ENCODE data around the gene ENO2. TPM values are rescaled to one million over a fixed set of nuclear protein-coding genes. Genes with fewer than 3 reads are reported as not detected.
A peak's percentile ranks its signal among the peaks of the same experiment; 100 is the strongest.

ENO2 gene
- total and polyA plus RNA-seq, 2 experiments from 2014 or later: 43.5 to 53.5 TPM

- H3K4me3 ChIP-seq: no peak overlapping the region
- TF ChIP-seq ZNF331 (CRISPR knock-in tag; IDR thresholded peaks at IDR 0.05; ENCODE audit: low read depth) (no peak), STAT1 (IDR thresholded peaks at IDR 0.05; ENCODE audit: unreplicated experiment) (no peak), CREB1 (CRISPR knock-in tag; IDR thresholded peaks at IDR 0.05; ENCODE audit: low read depth) (no peak), NANOG (IDR thresholded peaks at IDR 0.05; ENCODE audit: borderline replicate concordance) (no peak), CTCF (conservative IDR thresholded peaks at IDR 0.05; ENCODE audit: low read depth in 2 of 2) (no peak), ETS1 (IDR thresholded peaks at IDR 0.05) (no peak), POLR2AphosphoS5 (IDR thresholded peaks at IDR 0.05; ENCODE audit: low read depth) (no peak)
- no peak overlapping the region for H2AFZ ChIP-seq
- Mint-ChIP-seq H3K27ac (no peak overlapping the region; the same call in 1 of the 2 replicates), H3K4me3 (no peak overlapping the region), H3K36me3 (ENCODE audit: low read depth) (peaks cover 41% of the 10 kb centered on the region), H3K27me3 (ENCODE audit: insufficient read depth, low read depth, poor library complexity) (peaks cover 59% of the 10 kb centered on the region), H3K9me3 (peaks cover 6% of the 10 kb centered on the region; the same call in 2 of the 3 replicates), H3K4me1 (peaks cover 60% of the 10 kb centered on the region)
- H3K79me2 ChIP-seq (replicated peaks; ENCODE audit: insufficient read depth): 0 out of 2 replicates have a peak, but pooled peaks cover 10% of the 10 kb centered on the region
- no peak overlapping the region for H3K27ac ChIP-seq (ENCODE audit: low read depth)
- ATAC-seq (no peak), DNase-seq (ENCODE audit: low spot score) (no peak)
- no peaks in the 10 kb centered on the region for H3K9me2 ChIP-seq (ENCODE audit: insufficient read depth)
- peaks cover 25% of the 10 kb centered on the region for H3K4me1 ChIP-seq (ENCODE audit: insufficient read depth)
- H4K20me1 ChIP-seq (replicated peaks; ENCODE audit: insufficient read depth): no peaks in the 10 kb centered on the region; the same call in 1 of the 2 replicates
- H3F3A ChIP-seq (replicated peaks; ENCODE audit: low read depth): peaks cover 40% of the 10 kb centered on the region
- no peaks in the 10 kb centered on the region for H3K36me3 ChIP-seq (ENCODE audit: insufficient read depth)
- H3K4me2 ChIP-seq: no peak overlapping the region
- no peaks in the 10 kb centered on the region for H3K27me3 ChIP-seq (ENCODE audit: insufficient read depth)
Observed at GRCh38 chr12:6941267-6941666, 26.9 kb downstream of the ENO2 start.

- DNase-seq (ENCODE audit: low spot score) (no peak), ATAC-seq (no peak)
- Histone ChIP-seq H3F3A (replicated peaks; ENCODE audit: low read depth) (peaks cover 36% of the 10 kb centered on the region), H3K27me3 (ENCODE audit: insufficient read depth) (no peaks in the 10 kb centered on the region), H3K36me3 (ENCODE audit: insufficient read depth) (no peaks in the 10 kb centered on the region), H3K4me2 (no peak overlapping the region), H3K27ac (ENCODE audit: low read depth) (0 out of 2 replicates have a peak overlapping the region, but pooled peaks have one; percentile 7), H3K79me2 (replicated peaks; ENCODE audit: insufficient read depth) (0 out of 2 replicates have a peak, but pooled peaks cover 10% of the 10 kb centered on the region), H2AFZ (no peak overlapping the region), H3K4me3 (no peak overlapping the region), H4K20me1 (replicated peaks; ENCODE audit: insufficient read depth) (no peaks in the 10 kb centered on the region; the same call in 1 of the 2 replicates), H3K9me2 (ENCODE audit: insufficient read depth) (no peaks in the 10 kb centered on the region), H3K4me1 (ENCODE audit: insufficient read depth) (peaks cover 25% of the 10 kb centered on the region)
- no peak overlapping the region; the same call in 1 of the 2 replicates for H3K27ac Mint-ChIP-seq
- TF ChIP-seq REST (IDR thresholded peaks at IDR 0.05; ENCODE audit: unreplicated experiment): no peak
- no peak for TF ChIP-seq CTCF (conservative IDR thresholded peaks at IDR 0.05; ENCODE audit: low read depth in 2 of 2)
- peaks cover 36% of the 10 kb centered on the region for H3K36me3 Mint-ChIP-seq (ENCODE audit: low read depth)
- H3K4me1 Mint-ChIP-seq: peaks cover 57% of the 10 kb centered on the region
- peaks cover 55% of the 10 kb centered on the region for H3K27me3 Mint-ChIP-seq (ENCODE audit: insufficient read depth, low read depth, poor library complexity)
- H3K4me3 Mint-ChIP-seq: no peak overlapping the region
- peaks cover 6% of the 10 kb centered on the region; the same call in 2 of the 3 replicates for H3K9me3 Mint-ChIP-seq
Observed at GRCh38 chr12:6941782-6942181, 27.4 kb downstream of the ENO2 start.

Data from GM23338 (cell line).